Natural killer cell treated with Interleukin-12 subunit alpha and Interleukin-12 subunit beta and Interleukin-15 and Interleukin-18, amount 100 ng/mL, for 72 hours (primary cell): Measurements from ENCODE around the gene SPG11. TPM values are rescaled to one million over a fixed set of nuclear protein-coding genes. Genes with fewer than 3 reads are reported as not detected.

Experiments used
- ATAC-seq, 2 donors: fragments of 150-1000 bp; cut with Tn5 transposase in 1 of 2; sonication (Bioruptor Pico), chemical (Tn5 transposase) in 1 of 2; 2 replicates each; pipeline ENCODE4 v1.10.0; 2021
- DNase-seq: peaks from one replicate; pipeline ENCODE4 v3.0.0; 2022; ENCODE audit warnings: low spot score
- H3K27ac Mint-ChIP-seq, 2 donors: 1 replicate in 1 of 2; 2 replicates in 1 of 2; pipeline ENCODE4 v1.8.0; 2022; ENCODE audit warnings: mixed read lengths in 2 of 2, mild to moderate bottlenecking in 1 of 2, moderate library complexity in 1 of 2
- H3K27me3 Mint-ChIP-seq, 2 donors: 1 replicate in 1 of 2; 2 replicates in 1 of 2; pipeline ENCODE4 v1.8.0; 2022; ENCODE audit warnings: mixed read lengths in 2 of 2
- H3K36me3 Mint-ChIP-seq: one replicate; pipeline ENCODE4 v1.8.0; 2022; ENCODE audit warnings: mixed read lengths
- H3K4me1 Mint-ChIP-seq, 2 donors: 1 replicate in 1 of 2; 2 replicates in 1 of 2; pipeline ENCODE4 v1.8.0; 2022; ENCODE audit warnings: low read depth in 2 of 2, mixed read lengths in 2 of 2, mild to moderate bottlenecking in 1 of 2
- H3K4me3 Mint-ChIP-seq: one replicate; pipeline ENCODE4 v1.8.0; 2022; ENCODE audit warnings: mixed read lengths
- H3K9me3 Mint-ChIP-seq: 2 replicates; pipeline ENCODE4 v1.8.0; 2022; ENCODE audit warnings: mixed read lengths
- total RNA-seq, 2 donors: library from RNA; stranded (reverse); gene quantifications; one replicate each; pipeline ENCODE4 v1.2.3, GENCODE V29; 2022

The SPG11 gene
- total RNA-seq, 2 donors from 2014 or later: 86.2 to 114 TPM

- H3K36me3 Mint-ChIP-seq: peaks cover 16% of the 10 kb centered on the region
Measured at GRCh38 chr15:44623178-44623577, 40.3 kb downstream of the SPG11 start.

GRCh38 chr15:44620081-44620480, 43.4 kb downstream of the SPG11 start:
- DNase-seq (no peak), ATAC-seq (no peak)
- no peaks in the 10 kb centered on the region for H3K4me1 Mint-ChIP-seq
- peaks cover 7% of the 10 kb centered on the region for H3K36me3 Mint-ChIP-seq
- H3K27ac Mint-ChIP-seq: no peak overlapping the region
- H3K9me3 Mint-ChIP-seq: no peaks in the 10 kb centered on the region
- no peak overlapping the region for H3K4me3 Mint-ChIP-seq
- H3K27me3 Mint-ChIP-seq: no peaks in the 10 kb centered on the region

More at GRCh38 chr15:44623178-44623577, 40.3 kb downstream of the SPG11 start:
- ATAC-seq (no peak), DNase-seq (no peak)
- Mint-ChIP-seq H3K27ac (peak overlapping the region in 1 of 2 donors; percentile 86), H3K4me1 (peaks cover 7 to 10% of the 10 kb centered on the region in 2 donors), H3K27me3 (no peaks in the 10 kb centered on the region), H3K4me3 (no peak overlapping the region), H3K9me3 (no peaks in the 10 kb centered on the region)

GRCh38 chr15:44616974-44617373, 46.5 kb downstream of the SPG11 start:
- DNase-seq (no peak), ATAC-seq (no peak)
- H3K27me3 Mint-ChIP-seq: no peaks in the 10 kb centered on the region
- H3K4me3 Mint-ChIP-seq: no peak overlapping the region
- H3K9me3 Mint-ChIP-seq: no peaks in the 10 kb centered on the region
- H3K36me3 Mint-ChIP-seq: peaks cover 13% of the 10 kb centered on the region
- peak overlapping the region; percentile 12 to 72 for H3K27ac Mint-ChIP-seq
- H3K4me1 Mint-ChIP-seq: no peaks in the 10 kb centered on the region

GRCh38 chr15:44606740-44607139, 56.7 kb downstream of the SPG11 start:
- peaks cover 25% of the 10 kb centered on the region for H3K36me3 Mint-ChIP-seq
- no peak for ATAC-seq
- peaks cover 0 to 3% of the 10 kb centered on the region in 2 donors for H3K4me1 Mint-ChIP-seq
- DNase-seq: no peak
- no peaks in the 10 kb centered on the region for H3K27me3 Mint-ChIP-seq
- H3K27ac Mint-ChIP-seq: peak overlapping the region in 1 of 2 donors; percentile 1
- H3K4me3 Mint-ChIP-seq: no peak overlapping the region
- no peaks in the 10 kb centered on the region for H3K9me3 Mint-ChIP-seq

GRCh38 chr15:44603126-44603525, 60.3 kb downstream of the SPG11 start:
- Mint-ChIP-seq H3K9me3 (no peaks in the 10 kb centered on the region), H3K36me3 (peaks cover 29% of the 10 kb centered on the region), H3K27me3 (no peaks in the 10 kb centered on the region), H3K4me3 (no peak overlapping the region), H3K4me1 (peaks cover 0 to under 1% of the 10 kb centered on the region in 2 donors), H3K27ac (no peak overlapping the region)
- no peak for DNase-seq
- no peak for ATAC-seq

GRCh38 chr15:44598892-44599291, 64.6 kb downstream of the SPG11 start:
- Mint-ChIP-seq H3K4me3 (no peak overlapping the region), H3K36me3 (peaks cover 18% of the 10 kb centered on the region), H3K9me3 (no peaks in the 10 kb centered on the region), H3K4me1 (peaks cover 5 to 6% of the 10 kb centered on the region in 2 donors), H3K27ac (peak overlapping the region; percentile 49 to 62), H3K27me3 (no peaks in the 10 kb centered on the region)
- no peak for DNase-seq
- ATAC-seq: no peak

- peaks cover 5 to 6% of the 10 kb centered on the region in 2 donors for H3K4me1 Mint-ChIP-seq
- H3K9me3 Mint-ChIP-seq: no peaks in the 10 kb centered on the region
- H3K36me3 Mint-ChIP-seq: peaks cover 14% of the 10 kb centered on the region
- DNase-seq: no peak
- H3K27ac Mint-ChIP-seq: peak overlapping the region; percentile 49 to 62
- ATAC-seq: no peak
- no peak overlapping the region for H3K4me3 Mint-ChIP-seq
- H3K27me3 Mint-ChIP-seq: no peaks in the 10 kb centered on the region
Measured at GRCh38 chr15:44598066-44598465, 65.4 kb downstream of the SPG11 start.

GRCh38 chr15:44596511-44597010, 66.9 kb downstream of the SPG11 start:
- Mint-ChIP-seq H3K27me3 (no peaks in the 10 kb centered on the region), H3K4me1 (peaks cover 5 to 6% of the 10 kb centered on the region in 2 donors), H3K9me3 (no peaks in the 10 kb centered on the region), H3K27ac (peak overlapping the region in 1 of 2 donors; percentile 49), H3K36me3 (peaks cover 12% of the 10 kb centered on the region), H3K4me3 (peak overlapping the region; percentile 6)
- no peak for ATAC-seq
- DNase-seq: no peak

- DNase-seq: no peak
- peak in 1 of 2 donors; percentile 41 for ATAC-seq
- H3K4me1 Mint-ChIP-seq: peaks cover 5 to 6% of the 10 kb centered on the region in 2 donors
- H3K27ac Mint-ChIP-seq: peak overlapping the region; percentile 49 to 65
- peaks cover 16% of the 10 kb centered on the region for H3K36me3 Mint-ChIP-seq
- H3K9me3 Mint-ChIP-seq: no peaks in the 10 kb centered on the region
- peak overlapping the region; percentile 6 for H3K4me3 Mint-ChIP-seq
- H3K27me3 Mint-ChIP-seq: no peaks in the 10 kb centered on the region
Measured at GRCh38 chr15:44595656-44596510, 67.6 kb downstream of the SPG11 start.

GRCh38 chr15:44595246-44595645, 68.2 kb downstream of the SPG11 start:
- Mint-ChIP-seq H3K4me3 (no peak overlapping the region), H3K36me3 (peaks cover 22% of the 10 kb centered on the region), H3K9me3 (no peaks in the 10 kb centered on the region), H3K27me3 (no peaks in the 10 kb centered on the region), H3K4me1 (peaks cover 5 to 6% of the 10 kb centered on the region in 2 donors), H3K27ac (peak overlapping the region; percentile 49 to 65)
- DNase-seq (no peak), ATAC-seq (no peak)

- Mint-ChIP-seq H3K9me3 (no peaks in the 10 kb centered on the region), H3K4me1 (peaks cover 5 to 6% of the 10 kb centered on the region in 2 donors), H3K27me3 (no peaks in the 10 kb centered on the region), H3K4me3 (no peak overlapping the region), H3K36me3 (peaks cover 20% of the 10 kb centered on the region), H3K27ac (no peak overlapping the region)
- DNase-seq (no peak), ATAC-seq (peak; percentile 57 to 65)
Measured at GRCh38 chr15:44593042-44593736, 70.3 kb downstream of the SPG11 start.

- Mint-ChIP-seq H3K4me1 (peaks cover 5% of the 10 kb centered on the region in 2 donors), H3K4me3 (no peak overlapping the region), H3K27me3 (no peaks in the 10 kb centered on the region), H3K9me3 (no peaks in the 10 kb centered on the region), H3K36me3 (peaks cover 17% of the 10 kb centered on the region), H3K27ac (no peak overlapping the region)
- DNase-seq: no peak
- ATAC-seq: no peak
Measured at GRCh38 chr15:44591326-44591725, 72.1 kb downstream of the SPG11 start.

- Mint-ChIP-seq H3K27me3 (no peaks in the 10 kb centered on the region), H3K27ac (peak overlapping the region in 1 of 2 donors; percentile 48), H3K4me3 (no peak overlapping the region), H3K36me3 (peaks cover 23% of the 10 kb centered on the region), H3K9me3 (no peaks in the 10 kb centered on the region), H3K4me1 (no peaks in the 10 kb centered on the region)
- ATAC-seq (no peak), DNase-seq (no peak)
Measured at GRCh38 chr15:44588541-44588940, 74.9 kb downstream of the SPG11 start.

GRCh38 chr15:44585633-44586032, 77.8 kb downstream of the SPG11 start:
- no peak overlapping the region for H3K27ac Mint-ChIP-seq
- H3K36me3 Mint-ChIP-seq: peaks cover 21% of the 10 kb centered on the region
- ATAC-seq (no peak), DNase-seq (no peak)
- H3K4me1 Mint-ChIP-seq: peaks cover 0 to 2% of the 10 kb centered on the region in 2 donors
- H3K4me3 Mint-ChIP-seq: no peak overlapping the region
- no peaks in the 10 kb centered on the region for H3K27me3 Mint-ChIP-seq
- H3K9me3 Mint-ChIP-seq: no peaks in the 10 kb centered on the region
